HG02798 (cell line): ENCODE data around the gene ERBB2.
A peak's percentile ranks its signal among the peaks of the same experiment; 100 is the strongest.
"Not testable (repeated sequence)": the region's sequence is repeated elsewhere in the genome, so short reads cannot be mapped to it uniquely, and the experiment has no call there.

Experiments used
- ATAC-seq: cut with Tn5 transposase; IDR thresholded peaks from one replicate; pipeline ENCODE4 v1.9.1; 2021; ENCODE audit warnings: mild to moderate bottlenecking; ENCODE audit not compliant: unreplicated experiment, poor library complexity

Gene ERBB2

GRCh38 chr17:39676198-39676819 is 23.6 kb upstream of the ERBB2 start:
- no peak for ATAC-seq

- ATAC-seq = no peak
Observed at GRCh38 chr17:39677072-39677471, 22.8 kb upstream of the ERBB2 start.

GRCh38 chr17:39677542-39678339 is 22.1 kb upstream of the ERBB2 start:
- no peak for ATAC-seq

GRCh38 chr17:39678340-39679116 is 21.3 kb upstream of the ERBB2 start:
- ATAC-seq = no peak

GRCh38 chr17:39679521-39680192 is 20.2 kb upstream of the ERBB2 start:
- ATAC-seq = no peak

- ATAC-seq = no peak
Observed at GRCh38 chr17:39683295-39683939, 16.4 kb upstream of the ERBB2 start.

GRCh38 chr17:39684369-39685192 is 15.3 kb upstream of the ERBB2 start:
- no peak for ATAC-seq

GRCh38 chr17:39687101-39687545 is 12.7 kb upstream of the ERBB2 start:
- ATAC-seq = no peak

- ATAC-seq = peak; percentile 93
Observed at GRCh38 chr17:39687546-39688474, 12.1 kb upstream of the ERBB2 start, which contains the start of gene PGAP3. PGAP3 (minus strand) TSS chr17:39688057; CDS start chr17:39688014, 43 bp downstream.

- no peak for ATAC-seq
Observed at GRCh38 chr17:39688475-39688835, 11.4 kb upstream of the ERBB2 start.

GRCh38 chr17:39688945-39689344 is 10.9 kb upstream of the ERBB2 start:
- ATAC-seq = no peak

GRCh38 chr17:39694593-39694992 is 5.3 kb upstream of the ERBB2 start:
- ATAC-seq = no peak

GRCh38 chr17:39695089-39695474 is 4.8 kb upstream of the ERBB2 start:
- no peak for ATAC-seq

- no peak for ATAC-seq
Observed at GRCh38 chr17:39696731-39697130, 3.1 kb upstream of the ERBB2 start.

- ATAC-seq = no peak
Observed at GRCh38 chr17:39697961-39698360, 1.9 kb upstream of the ERBB2 start.

- ATAC-seq = not testable (repeated sequence)
Observed at GRCh38 chr17:39699157-39699817, 577 bp upstream of the ERBB2 start.

- no peak for ATAC-seq
Observed at GRCh38 chr17:39700148-39700987, 504 bp downstream of the ERBB2 start.
